ENCODE results near the gene NPPB. TPM values are rescaled to one million over a fixed set of nuclear protein-coding genes. Genes with fewer than 3 reads are reported as not detected.

Gene NPPB
- total and polyA plus RNA-seq, 2 experiments from 2014 or later = 3.9 to 6.7 TPM

DNA sequence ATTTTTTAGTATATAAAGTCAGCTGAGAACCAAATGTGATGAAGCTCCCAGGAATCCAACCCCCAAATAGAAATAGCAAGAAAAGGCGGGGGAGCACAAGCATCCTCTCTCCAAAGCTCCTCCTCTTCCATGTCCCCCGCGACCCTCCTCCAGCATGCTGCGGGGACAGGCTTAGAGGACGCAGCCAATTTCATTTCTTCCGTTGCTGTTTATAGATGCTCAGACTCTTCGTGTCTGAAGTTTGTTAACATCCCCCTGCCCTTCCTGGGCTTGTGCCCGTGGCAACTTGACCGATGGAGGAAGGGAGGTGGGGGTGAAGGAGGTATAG lies 10.4 kb downstream of the NPPB start:
- Histone ChIP-seq H3K9me2 (replicated peaks; ENCODE audit: insufficient read depth) (no peaks in the 10 kb centered on the region), H3K4me1 (ENCODE audit: insufficient read depth) (no peaks in the 10 kb centered on the region), H2AFZ (no peak overlapping the region), H4K20me1 (ENCODE audit: insufficient read depth, poor library complexity, severe bottlenecking) (no peaks in the 10 kb centered on the region), H3K79me2 (no peaks in the 10 kb centered on the region), H3K4me3 (no peak overlapping the region), H3K27ac (no peak overlapping the region), H3K36me3 (replicated peaks; ENCODE audit: insufficient read depth, low read depth) (no peaks in the 10 kb centered on the region), H3K9me3 (ENCODE audit: low read depth) (no peaks in the 10 kb centered on the region), H3K27me3 (no peaks in the 10 kb centered on the region), H3K4me2 (no peak overlapping the region)
- DNase-seq (ENCODE audit: low spot score) = no peak
- WGBS (ENCODE audit: low lambda C conversion rate, missing lambda C conversion rate) = 83% methylated on average over 9 of the region's 9 CpGs
- TF ChIP-seq EZH2 (IDR thresholded peaks at IDR 0.05; ENCODE audit: borderline replicate concordance) (no peak), EZH2phosphoT487 (IDR thresholded peaks at IDR 0.05; ENCODE audit: low read depth, severe bottlenecking, unreplicated experiment) (no peak)
- TF ChIP-seq, protein P1, sequence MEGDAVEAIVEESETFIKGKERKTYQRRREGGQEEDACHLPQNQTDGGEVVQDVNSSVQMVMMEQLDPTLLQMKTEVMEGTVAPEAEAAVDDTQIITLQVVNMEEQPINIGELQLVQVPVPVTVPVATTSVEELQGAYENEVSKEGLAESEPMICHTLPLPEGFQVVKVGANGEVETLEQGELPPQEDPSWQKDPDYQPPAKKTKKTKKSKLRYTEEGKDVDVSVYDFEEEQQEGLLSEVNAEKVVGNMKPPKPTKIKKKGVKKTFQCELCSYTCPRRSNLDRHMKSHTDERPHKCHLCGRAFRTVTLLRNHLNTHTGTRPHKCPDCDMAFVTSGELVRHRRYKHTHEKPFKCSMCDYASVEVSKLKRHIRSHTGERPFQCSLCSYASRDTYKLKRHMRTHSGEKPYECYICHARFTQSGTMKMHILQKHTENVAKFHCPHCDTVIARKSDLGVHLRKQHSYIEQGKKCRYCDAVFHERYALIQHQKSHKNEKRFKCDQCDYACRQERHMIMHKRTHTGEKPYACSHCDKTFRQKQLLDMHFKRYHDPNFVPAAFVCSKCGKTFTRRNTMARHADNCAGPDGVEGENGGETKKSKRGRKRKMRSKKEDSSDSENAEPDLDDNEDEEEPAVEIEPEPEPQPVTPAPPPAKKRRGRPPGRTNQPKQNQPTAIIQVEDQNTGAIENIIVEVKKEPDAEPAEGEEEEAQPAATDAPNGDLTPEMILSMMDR (IDR thresholded peaks at IDR 0.05; ENCODE audit: poor library complexity) = no peak

DNA sequence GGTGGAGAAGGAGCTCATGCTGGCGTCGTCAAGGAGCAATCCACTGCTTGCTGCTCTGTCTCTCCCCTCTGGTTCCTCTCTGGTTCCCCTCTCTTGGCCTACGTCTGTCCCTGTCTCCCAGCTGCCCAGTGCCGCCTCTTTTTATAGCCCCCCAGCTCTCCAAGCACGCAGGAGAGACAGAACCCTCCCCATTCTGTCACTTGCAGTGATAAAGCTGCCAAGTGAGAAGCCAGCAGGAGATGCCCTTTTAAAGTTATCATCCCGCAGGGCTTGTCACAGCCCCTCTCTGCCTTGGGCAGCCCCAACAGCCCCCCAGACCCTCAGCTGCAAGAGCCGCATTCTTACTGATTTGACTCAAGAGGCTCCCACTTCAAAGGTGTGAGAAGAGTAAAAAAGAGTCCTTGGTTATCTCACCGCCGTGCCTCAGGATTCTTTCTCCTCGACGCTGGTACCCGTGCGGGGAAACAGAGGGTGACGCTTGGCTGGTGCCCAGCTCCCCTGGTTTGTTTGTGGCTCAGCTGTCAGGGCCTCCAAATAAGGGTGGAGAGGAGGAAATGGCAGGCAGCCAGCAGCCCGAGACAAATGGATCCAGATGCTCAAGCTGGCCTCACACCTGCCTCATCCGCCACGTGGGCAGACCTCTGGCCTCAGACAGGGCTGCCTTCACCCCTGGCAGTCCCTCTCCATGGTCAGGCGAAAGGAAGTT lies 10.9 kb downstream of the NPPB start, which contains the start of gene NPPA:
Gene NPPA (minus strand): TSS at position 117 of the 706 bp plus-strand sequence. CDS start 99 bp downstream, at position 18.
- DNase-seq (ENCODE audit: low spot score) = peak; percentile 30
- no peaks in the 10 kb centered on the region for H3K9me3 ChIP-seq (ENCODE audit: low read depth)
- H4K20me1 ChIP-seq (ENCODE audit: insufficient read depth, poor library complexity, severe bottlenecking) = no peaks in the 10 kb centered on the region
- no peak within 1 kb of the TSS for H3K4me3 ChIP-seq
- H3K4me2 ChIP-seq = no peak within 1 kb of the TSS
- no peak within 1 kb of the TSS for H3K27ac ChIP-seq
- WGBS (ENCODE audit: low lambda C conversion rate, missing lambda C conversion rate) = 76% methylated on average over 18 of the region's 18 CpGs
- H3K27me3 ChIP-seq = no peaks in the 10 kb centered on the region
- TF ChIP-seq, protein P1 (IDR thresholded peaks at IDR 0.05; ENCODE audit: poor library complexity) = no peak
- no peak for TF ChIP-seq EZH2phosphoT487 (IDR thresholded peaks at IDR 0.05; ENCODE audit: low read depth, severe bottlenecking, unreplicated experiment)
- H3K4me1 ChIP-seq (ENCODE audit: insufficient read depth) = no peaks in the 10 kb centered on the region
- H3K79me2 ChIP-seq = no peaks in the 10 kb centered on the region
- no peaks in the 10 kb centered on the region for H3K9me2 ChIP-seq (replicated peaks; ENCODE audit: insufficient read depth)
- no peaks in the 10 kb centered on the region for H3K36me3 ChIP-seq (replicated peaks; ENCODE audit: insufficient read depth, low read depth)
- no peak within 1 kb of the TSS for H2AFZ ChIP-seq

DNA sequence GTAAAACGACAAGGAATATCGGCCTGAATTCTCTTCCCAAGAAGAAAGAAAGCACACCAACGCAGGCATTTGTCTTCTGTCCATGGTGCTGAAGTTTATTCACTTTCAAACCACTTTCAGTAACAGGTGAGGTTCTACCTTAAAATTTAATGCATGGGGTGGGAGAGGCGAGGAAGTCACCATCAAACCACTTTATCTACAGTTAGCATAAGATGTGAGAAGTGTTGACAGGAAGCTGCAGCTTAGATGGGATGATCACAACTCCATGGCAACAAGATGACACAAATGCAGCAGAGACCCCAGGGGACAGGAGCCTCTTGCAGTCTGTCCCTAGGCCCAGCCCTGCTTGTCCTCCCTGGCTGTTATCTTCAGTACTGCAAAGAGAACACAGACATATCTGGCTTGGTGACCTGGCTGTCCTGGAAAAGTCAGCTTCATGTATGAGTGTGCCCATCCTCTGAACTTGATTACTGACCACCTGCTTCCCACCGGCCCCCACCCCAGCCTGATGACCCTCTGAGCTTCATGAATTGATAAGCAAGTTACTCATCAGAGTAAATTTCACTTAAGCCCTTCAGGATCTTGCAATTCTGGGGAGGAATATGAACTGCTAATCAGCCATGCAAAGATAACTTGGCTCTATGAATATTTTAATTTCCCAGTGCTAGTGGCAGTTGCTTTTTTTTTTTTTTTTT lies 13.0 kb downstream of the NPPB start:
- Histone ChIP-seq H3K9me3 (ENCODE audit: low read depth) (no peaks in the 10 kb centered on the region), H3K4me1 (ENCODE audit: insufficient read depth) (peaks cover 13% of the 10 kb centered on the region), H3K9me2 (replicated peaks; ENCODE audit: insufficient read depth) (no peaks in the 10 kb centered on the region), H3K36me3 (replicated peaks; ENCODE audit: insufficient read depth, low read depth) (no peaks in the 10 kb centered on the region), H3K79me2 (no peaks in the 10 kb centered on the region), H3K27me3 (no peaks in the 10 kb centered on the region), H3K4me3 (no peak overlapping the region), H3K27ac (no peak overlapping the region), H4K20me1 (ENCODE audit: insufficient read depth, poor library complexity, severe bottlenecking) (peaks cover 4% of the 10 kb centered on the region), H2AFZ (no peak overlapping the region), H3K4me2 (no peak overlapping the region)
- TF ChIP-seq EZH2 (IDR thresholded peaks at IDR 0.05; ENCODE audit: borderline replicate concordance) (no peak), EZH2phosphoT487 (IDR thresholded peaks at IDR 0.05; ENCODE audit: low read depth, severe bottlenecking, unreplicated experiment) (no peak)
- TF ChIP-seq, protein P1 (IDR thresholded peaks at IDR 0.05; ENCODE audit: poor library complexity) = no peak
- DNase-seq (ENCODE audit: low spot score) = peak; percentile 57
- WGBS (ENCODE audit: low lambda C conversion rate, missing lambda C conversion rate) = 66% methylated on average over 5 of the region's 5 CpGs

All from hepatocyte (in vitro differentiated cells).